Adrenal gland (tissue), 12 donors: ENCODE measurements around the gene NT5DC3. TPM values are rescaled to one million over a fixed set of nuclear protein-coding genes. Genes with fewer than 3 reads are reported as not detected.

Experiments used
- DNase-seq, 7 donors: peaks; one replicate each; pipeline ENCODE4 v3.0.0-alpha.2; 2019 to 2020
- H3K27ac ChIP-seq, 5 donors: fragments of 200-600 bp; sonication (generic) in 4 of 5; 1 replicate in 3 of 5; 2 replicates in 2 of 5; pipeline versions ENCODE4 v1.5.1 to v1.8.0; 2016 to 2020; ENCODE audit warnings: mild to moderate bottlenecking in 1 of 5
- H3K27me3 ChIP-seq: fragments of 200-600 bp; 2 replicates; pipeline ENCODE4 v1.8.0; 2021
- H3K36me3 ChIP-seq, 2 donors: fragments of 200-600 bp; replicated peaks in 1 of 2; 1 replicate in 1 of 2; 2 replicates in 1 of 2; pipeline versions ENCODE4 v1.5.1 to v1.8.0; 2018 to 2022
- H3K4me1 ChIP-seq, 2 donors: fragments of 200-600 bp; replicated peaks in 1 of 2; 1 replicate in 1 of 2; 2 replicates in 1 of 2; pipeline versions ENCODE4 v1.5.1 to v1.8.0; 2018 to 2021
- H3K4me3 ChIP-seq, 4 donors: fragments of 200-600 bp; sonication (generic) in 3 of 4; one replicate each; pipeline ENCODE4 v1.5.1; 2016 to 2018
- H3K9me3 ChIP-seq, 3 donors: fragments of 200-600 bp; sonication (generic) in 1 of 3; replicated peaks in 1 of 3; 1 replicate in 2 of 3; 2 replicates in 1 of 3; pipeline versions ENCODE4 v1.5.1 to v1.8.0; 2016 to 2021
- CTCF ChIP-seq, 6 experiments: fragments of 450-650 bp in 4 of 6; fragments of 200-600 bp in 2 of 6; sonication (generic) in 1 of 6; IDR thresholded peaks; 1 replicate in 5 of 6; 2 replicates in 1 of 6; pipeline versions ENCODE4 v1.5.1 to v1.8.0; 2016 to 2021; ENCODE audit warnings: antibody characterized with exemption in 6 of 6, mild to moderate bottlenecking in 2 of 6, moderate library complexity in 1 of 6
- POLR2A ChIP-seq, 2 donors: fragments of 450-650 bp; IDR thresholded peaks; one replicate each; pipeline ENCODE4 v1.6.1; 2017; ENCODE audit warnings: antibody characterized with exemption in 2 of 2, mild to moderate bottlenecking in 2 of 2, moderate library complexity in 1 of 2
- WGBS, 4 donors: extraction: QIAGEN DNeasy Blood & Tissue Kit in 2 of 4; methylation state at CpG; one replicate each; pipeline versions ENCODE4 v1.1.5 to v1.1.7; 2013 to 2017; 5-methylcytosine and 5-hydroxymethylcytosine counted together
- intact Hi-C, 2 donors: fragments of 100-400 bp; cut with DNase I; formaldehyde crosslinking; loops; one replicate each; pipeline versions ENCODE4 v1.14.1 to v1.15.0; 2022 to 2023
- polyA plus RNA-seq, 3 donors: library from polyadenylated mRNA; stranded (reverse); fragments of 200-250 nt in 2 of 3; fragments of 350-450 nt in 1 of 3; fragmentation: Illumina TruSeq in 1 of 3; extraction: RNeasy Lipid Tissue Mini Kit (QIAGEN cat#74804) in 1 of 3; gene quantifications; one replicate each; pipeline ENCODE4 v1.2.3, GENCODE V29; 2013 to 2014
- total RNA-seq, 9 donors: library from RNA; depleted of rRNA in 4 of 9; stranded (reverse); fragments of >200 nt in 4 of 9; fragments of 120-200 nt in 1 of 9; fragmentation: NEBNext Ultra II Directional in 1 of 9; extraction: Animal tissue kit (Norgen Biotek cat#: 25700) in 1 of 9; gene quantifications; one replicate each; pipeline versions ENCODE4 v1.1.0 to v1.2.4, GENCODE V29; 2013 to 2023
- donor health status: healthy with polysubstance abuse.
- donor health status: Bipolar disorder and iron deficiency.
- donor health status: DM: yes; HTN: yes; CAD: no.
- donor health status: DM: no; HTN: no; CAD: no.
- donor health status: DM: no; HTN: no; CAD: no.
- donor health status: DM: yes; HTN: yes; CAD: no.

Gene NT5DC3
- total and polyA plus RNA-seq, 12 donors = 4.1 to 14.9 (median 7.2) TPM

- Histone ChIP-seq H3K27me3 (no peaks in the 10 kb centered on the region), H3K4me3 (no peak overlapping the region), H3K36me3 (no peaks in the 10 kb centered on the region), H3K4me1 (no peaks in the 10 kb centered on the region), H3K27ac (no peak overlapping the region), H3K9me3 (no peaks in the 10 kb centered on the region)
- DNase-seq = no peak
- TF ChIP-seq POLR2A (IDR thresholded peaks at IDR 0.05) (no peak), CTCF (IDR thresholded peaks at IDR 0.05) (no peak)
- intact Hi-C loops = no loop called here
- 34 to 96% (median 85%) methylated on average over 1 of the region's 1 CpG for WGBS, 4 donors
Measured at GRCh38 chr12:103851127-103851526, 10.1 kb upstream of the NT5DC3 start.

- DNase-seq = no peak
- WGBS, 4 donors = 90 to 100% (median 94%) methylated on average over 1 of the region's 1 CpG
- Histone ChIP-seq H3K27ac (no peak overlapping the region), H3K4me1 (no peaks in the 10 kb centered on the region), H3K36me3 (no peaks in the 10 kb centered on the region), H3K4me3 (no peak overlapping the region), H3K9me3 (no peaks in the 10 kb centered on the region), H3K27me3 (no peaks in the 10 kb centered on the region)
- TF ChIP-seq POLR2A (IDR thresholded peaks at IDR 0.05) (no peak), CTCF (IDR thresholded peaks at IDR 0.05) (no peak)
- intact Hi-C loops = no loop called here
Measured at GRCh38 chr12:103850429-103850828, 9.4 kb upstream of the NT5DC3 start.

GRCh38 chr12:103848917-103849491 lies 8.0 kb upstream of the NT5DC3 start:
- intact Hi-C loops = no loop called here
- Histone ChIP-seq H3K27me3 (no peaks in the 10 kb centered on the region), H3K9me3 (no peaks in the 10 kb centered on the region), H3K36me3 (no peaks in the 10 kb centered on the region), H3K4me3 (no peak overlapping the region), H3K4me1 (no peaks in the 10 kb centered on the region), H3K27ac (no peak overlapping the region)
- DNase-seq = no peak
- no peak for TF ChIP-seq CTCF (IDR thresholded peaks at IDR 0.05)
- TF ChIP-seq POLR2A (IDR thresholded peaks at IDR 0.05) = no peak
- 77 to 92% (median 87%) methylated on average over 4 of the region's 4 CpGs for WGBS, 4 donors

GRCh38 chr12:103848143-103848542 lies 7.1 kb upstream of the NT5DC3 start:
- H3K4me1 ChIP-seq = no peaks in the 10 kb centered on the region
- intact Hi-C loops = no loop called here
- no peak overlapping the region for H3K4me3 ChIP-seq
- no peaks in the 10 kb centered on the region for H3K36me3 ChIP-seq
- DNase-seq = no peak
- TF ChIP-seq POLR2A (IDR thresholded peaks at IDR 0.05) (no peak), CTCF (IDR thresholded peaks at IDR 0.05) (no peak)
- no peaks in the 10 kb centered on the region for H3K27me3 ChIP-seq
- no peak overlapping the region for H3K27ac ChIP-seq
- H3K9me3 ChIP-seq = no peaks in the 10 kb centered on the region
- 60 to 91% (median 74%) methylated on average over 3 of the region's 3 CpGs for WGBS, 4 donors
